Activated CD4-positive, alpha-beta T cell treated with anti-CD3 and anti-CD28 coated beads for 36 hours (primary cell): ENCODE results near the gene ELOB. TPM values are rescaled to one million over a fixed set of nuclear protein-coding genes. Genes with fewer than 3 reads are reported as not detected.
A peak's percentile ranks its signal among the peaks of the same experiment; 100 is the strongest.

ENCODE experiments used
- ATAC-seq: fragments of 200-7000 bp; cut with Tn5 transposase; one replicate; pipeline ENCODE4 v1.10.0; 2021; ENCODE audit warnings: mild to moderate bottlenecking, moderate library complexity
- CTCF ChIA-PET: fragments of 350-600 bp; sonication (Branson Sonifier 250); formaldehyde crosslinking; loops from one replicate; lab custom pipeline; 2021; ENCODE audit warnings: antibody characterized with exemption; lab: Charles Lee
- POLR2A ChIA-PET: fragments of 350-600 bp; sonication (Branson Sonifier 250); formaldehyde crosslinking; loops from one replicate; lab custom pipeline; 2021; ENCODE audit warnings: antibody characterized with exemption, inconsistent platforms; lab: Charles Lee
- DNase-seq: peaks from one replicate; pipeline ENCODE4 v3.0.0-alpha.2; 2020
- H3K27ac Mint-ChIP-seq: one replicate; pipeline ENCODE4 v1.8.0; 2021; ENCODE audit warnings: mixed read lengths
- H3K27me3 Mint-ChIP-seq: one replicate; pipeline ENCODE4 v1.8.0; 2021; ENCODE audit warnings: mixed read lengths
- H3K36me3 Mint-ChIP-seq: one replicate; pipeline ENCODE4 v1.8.0; 2021; ENCODE audit warnings: low read depth, mixed read lengths
- H3K4me1 Mint-ChIP-seq: one replicate; pipeline ENCODE4 v1.8.0; 2021; ENCODE audit warnings: mixed read lengths
- H3K4me3 Mint-ChIP-seq: one replicate; pipeline ENCODE4 v1.8.0; 2021; ENCODE audit warnings: mild to moderate bottlenecking, moderate library complexity, mixed read lengths
- H3K9me3 Mint-ChIP-seq: one replicate; pipeline ENCODE4 v1.8.0; 2021; ENCODE audit warnings: low read depth, mixed read lengths
- intact Hi-C, 2 experiments: fragments of 100-400 bp; cut with DNase I in 1 of 2; cut with micrococcal nuclease in 1 of 2; formaldehyde crosslinking; loops; one replicate each; pipeline versions ENCODE4 v1.14.2 to v1.15.1; 2022 to 2024; cut with DNase I, micrococcal nuclease
- total RNA-seq, 2 experiments: library from RNA; stranded (reverse); gene quantifications; one replicate each; pipeline ENCODE4 v1.2.3, GENCODE V29; 2021

Gene ELOB
- total RNA-seq: 100 to 1,000 TPM; 268 to 269 TPM

DNA sequence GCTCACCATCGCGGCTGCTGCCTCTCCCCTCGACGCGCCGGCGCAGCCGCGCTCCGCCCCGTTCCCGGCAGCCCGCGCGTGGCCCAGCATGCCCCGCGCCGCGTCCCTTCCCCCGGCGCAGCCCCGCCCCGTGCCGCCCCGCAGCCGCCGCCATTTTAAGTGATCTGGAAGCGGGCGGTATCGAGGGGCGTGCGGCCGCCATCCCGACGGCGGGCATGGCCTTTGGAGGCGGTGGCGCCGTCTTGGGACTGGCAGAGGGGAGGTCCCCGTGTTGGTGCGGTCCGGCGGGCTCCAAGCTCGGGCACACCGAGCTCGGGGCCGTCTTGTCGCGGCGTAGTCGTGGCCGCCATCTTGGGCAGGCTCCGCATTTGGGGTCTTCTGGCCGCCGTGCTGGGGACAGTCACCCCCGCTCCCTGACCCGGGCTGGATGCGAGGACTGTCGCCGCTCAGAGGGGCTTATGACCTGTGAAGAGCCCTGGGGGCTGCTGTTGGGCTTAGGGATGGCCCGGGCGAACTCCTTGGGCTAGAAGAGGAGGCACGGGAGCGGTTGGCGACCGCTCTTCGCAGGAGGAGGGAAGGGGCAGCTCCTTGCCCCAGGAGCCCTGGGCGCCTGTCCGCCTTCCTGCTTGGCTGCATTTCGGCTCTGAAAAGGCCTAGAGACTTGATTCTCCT is at the start of gene ELOB:
TSS of gene ELOB (minus strand) at position 50 of the 672 bp plus-strand sequence. CDS start at position 9, 41 bp downstream.
- Mint-ChIP-seq H3K27me3 (no peaks in the 10 kb centered on the region), H3K4me1 (peaks cover 26% of the 10 kb centered on the region), H3K9me3 (no peaks in the 10 kb centered on the region), H3K36me3 (peaks cover 6% of the 10 kb centered on the region), H3K27ac (peak within 1 kb of the TSS; percentile 96), H3K4me3 (peak within 1 kb of the TSS; percentile 95)
- ChIA-PET CTCF (interaction anchor here (1.1 kb wide), 1 partner anchor 185 kb away, joined by 3 read pairs; no protein-coding TSS in a partner anchor), POLR2A (interaction anchor here (3.7 to 6.3 kb wide), 2 partner anchors 21 to 25 kb away, joined by 8 to 26 read pairs; partner anchors contain the start of gene SRRM2)
- DNase-seq (peak; percentile 95), ATAC-seq (peak; percentile 94)
- intact Hi-C loops: loop anchor here (1.0 to 5.0 kb wide), 11 partner anchors 24 to 509 kb away; partner anchors contain the start of genes HCFC1R1 (in 1 of the 2), KCTD5 (in 1 of the 2), RNPS1 (in 1 of the 2) and SRRM2 (in 1 of the 2)

DNA sequence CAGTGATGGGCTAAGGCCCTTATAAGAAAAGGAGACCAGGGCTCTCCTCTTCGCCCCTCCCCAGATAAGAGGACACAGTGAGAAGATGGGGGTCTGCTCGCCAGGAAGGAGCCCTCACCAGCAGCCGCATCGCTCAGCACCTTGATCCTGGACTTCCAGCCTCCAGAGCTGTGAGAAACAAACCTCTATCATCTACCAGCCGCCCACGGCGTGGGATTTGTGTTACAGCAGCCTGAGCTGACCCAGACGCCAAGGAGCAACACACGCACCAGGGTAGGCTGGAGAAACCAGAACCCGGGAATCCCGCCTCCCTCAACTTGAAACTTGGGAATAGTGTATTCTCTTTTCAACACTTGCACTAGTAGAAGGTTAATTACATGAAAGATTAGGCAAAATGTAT is 48.8 kb upstream of the ELOB start:
- H3K4me3 Mint-ChIP-seq: no peak overlapping the region
- DNase-seq (no peak), ATAC-seq (no peak)
- intact Hi-C loops: no loop called here
- POLR2A ChIA-PET: no interaction called here
- no peaks in the 10 kb centered on the region for H3K9me3 Mint-ChIP-seq
- no peaks in the 10 kb centered on the region for H3K4me1 Mint-ChIP-seq
- CTCF ChIA-PET: no interaction called here
- H3K27ac Mint-ChIP-seq: no peak overlapping the region
- H3K36me3 Mint-ChIP-seq: no peaks in the 10 kb centered on the region
- no peaks in the 10 kb centered on the region for H3K27me3 Mint-ChIP-seq

DNA sequence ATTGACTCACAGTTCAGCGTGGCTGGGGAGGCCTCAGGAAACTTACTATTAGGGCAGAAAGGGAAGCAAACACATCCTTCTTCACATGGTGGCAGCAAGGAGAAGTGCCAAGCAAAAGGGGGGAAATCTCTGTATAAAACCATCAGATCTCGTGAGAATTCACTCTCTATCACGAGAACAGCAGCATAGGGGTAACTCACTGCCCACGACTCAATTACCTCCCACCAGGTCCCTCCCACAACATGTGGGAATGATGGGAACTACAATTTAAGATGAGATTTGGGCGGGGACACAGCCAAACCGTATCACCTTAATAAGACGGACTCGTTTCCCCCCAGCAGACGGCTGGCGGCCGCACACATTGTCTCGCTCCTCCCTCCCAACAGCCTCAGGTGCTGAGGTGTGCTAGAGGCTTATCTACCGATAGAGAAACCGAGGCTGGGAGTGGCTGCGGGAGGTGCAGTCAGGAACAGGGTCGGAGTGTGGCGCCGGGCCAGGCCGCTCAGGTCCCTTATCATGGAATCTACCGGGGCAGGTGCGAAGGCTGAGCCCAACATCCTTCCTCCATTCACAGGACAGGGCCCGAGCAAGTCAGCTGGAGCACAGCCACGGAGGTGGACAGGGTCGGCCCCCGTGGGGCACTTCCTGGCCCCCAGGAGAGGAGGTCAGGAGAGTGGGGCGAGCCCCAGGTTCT is 48.1 kb upstream of the ELOB start:
- Mint-ChIP-seq H3K27me3 (no peaks in the 10 kb centered on the region), H3K4me3 (no peak overlapping the region), H3K27ac (no peak overlapping the region), H3K36me3 (no peaks in the 10 kb centered on the region), H3K4me1 (no peaks in the 10 kb centered on the region), H3K9me3 (no peaks in the 10 kb centered on the region)
- ChIA-PET POLR2A (no interaction called here), CTCF (no interaction called here)
- ATAC-seq: no peak
- DNase-seq: no peak
- intact Hi-C loops: no loop called here

DNA sequence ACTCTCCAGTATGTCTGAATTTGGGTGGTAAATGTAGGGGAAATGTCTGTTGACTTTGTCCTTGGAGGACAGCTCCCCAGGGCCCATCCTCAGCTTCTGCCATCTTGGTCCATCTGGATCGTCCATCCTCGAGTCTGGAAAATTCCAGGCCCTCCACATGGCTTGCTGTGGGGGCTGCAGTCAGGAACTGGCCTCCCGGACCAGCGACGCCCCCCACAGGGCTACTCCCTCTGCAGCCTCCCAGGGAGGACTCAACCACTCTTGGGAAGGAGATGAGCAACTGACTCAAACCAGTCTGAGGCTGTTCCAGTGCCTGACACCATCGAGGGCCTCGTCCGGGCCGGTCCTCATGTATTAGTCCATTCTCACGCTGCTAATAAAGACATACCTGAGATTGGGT is 47.5 kb upstream of the ELOB start:
- Mint-ChIP-seq H3K36me3 (no peaks in the 10 kb centered on the region), H3K27me3 (no peaks in the 10 kb centered on the region), H3K4me3 (no peak overlapping the region), H3K9me3 (no peaks in the 10 kb centered on the region), H3K4me1 (no peaks in the 10 kb centered on the region), H3K27ac (no peak overlapping the region)
- ATAC-seq (no peak), DNase-seq (no peak)
- ChIA-PET POLR2A (no interaction called here), CTCF (no interaction called here)
- intact Hi-C loops: no loop called here

DNA sequence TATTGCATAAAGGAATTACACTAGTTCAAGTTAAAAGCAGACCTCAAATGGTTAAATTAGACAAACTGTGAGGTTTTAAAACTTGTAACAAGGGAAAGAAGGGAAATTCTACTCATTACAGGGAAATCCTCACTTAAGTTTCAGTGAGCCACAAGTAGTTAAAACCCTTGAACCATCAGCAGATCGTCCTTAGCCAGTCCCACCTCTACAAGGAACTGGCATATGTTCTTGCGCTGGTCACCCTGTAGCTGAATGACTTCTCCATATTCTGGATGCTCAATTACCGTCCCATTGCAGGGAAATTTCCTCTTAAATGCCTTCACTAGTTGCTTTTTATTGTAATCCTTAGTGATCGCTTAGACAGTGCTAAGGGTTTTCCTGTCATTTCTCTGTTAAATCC is 45.4 kb upstream of the ELOB start:
- Mint-ChIP-seq H3K27ac (no peak overlapping the region), H3K27me3 (no peaks in the 10 kb centered on the region), H3K36me3 (no peaks in the 10 kb centered on the region), H3K4me1 (no peaks in the 10 kb centered on the region), H3K9me3 (no peaks in the 10 kb centered on the region), H3K4me3 (no peak overlapping the region)
- ATAC-seq (no peak), DNase-seq (no peak)
- ChIA-PET CTCF (interaction anchor here (0.6 to 1.2 kb wide), 4 partner anchors 17 to 298 kb away, joined by 3 to 9 read pairs (median 3); no protein-coding TSS in a partner anchor), POLR2A (no interaction called here)
- intact Hi-C loops: no loop called here

DNA sequence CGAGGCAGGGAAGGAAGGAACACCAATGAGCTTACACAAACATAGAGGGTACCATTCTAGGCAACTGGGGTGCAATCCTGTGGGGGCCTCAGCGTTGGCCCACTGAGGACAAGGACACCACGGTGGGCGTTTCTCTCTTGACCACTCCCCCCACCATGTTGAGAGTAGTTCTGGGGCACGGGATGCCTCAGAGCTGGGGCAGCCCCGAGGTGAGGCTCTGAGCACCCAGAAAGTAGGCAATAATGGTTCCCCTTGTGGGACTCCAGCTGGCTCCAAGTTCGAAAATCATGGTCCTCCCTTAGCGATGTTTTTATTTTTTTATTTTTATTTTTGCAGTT is 45.0 kb upstream of the ELOB start:
- Mint-ChIP-seq H3K36me3 (no peaks in the 10 kb centered on the region), H3K4me3 (no peak overlapping the region), H3K9me3 (no peaks in the 10 kb centered on the region), H3K27ac (no peak overlapping the region), H3K4me1 (no peaks in the 10 kb centered on the region), H3K27me3 (no peaks in the 10 kb centered on the region)
- POLR2A ChIA-PET: no interaction called here
- CTCF ChIA-PET: interaction anchor here (0.6 to 1.2 kb wide), 2 partner anchors 32 to 46 kb away, joined by 3 read pairs; no protein-coding TSS in a partner anchor
- intact Hi-C loops: no loop called here
- DNase-seq: no peak
- ATAC-seq: no peak

DNA sequence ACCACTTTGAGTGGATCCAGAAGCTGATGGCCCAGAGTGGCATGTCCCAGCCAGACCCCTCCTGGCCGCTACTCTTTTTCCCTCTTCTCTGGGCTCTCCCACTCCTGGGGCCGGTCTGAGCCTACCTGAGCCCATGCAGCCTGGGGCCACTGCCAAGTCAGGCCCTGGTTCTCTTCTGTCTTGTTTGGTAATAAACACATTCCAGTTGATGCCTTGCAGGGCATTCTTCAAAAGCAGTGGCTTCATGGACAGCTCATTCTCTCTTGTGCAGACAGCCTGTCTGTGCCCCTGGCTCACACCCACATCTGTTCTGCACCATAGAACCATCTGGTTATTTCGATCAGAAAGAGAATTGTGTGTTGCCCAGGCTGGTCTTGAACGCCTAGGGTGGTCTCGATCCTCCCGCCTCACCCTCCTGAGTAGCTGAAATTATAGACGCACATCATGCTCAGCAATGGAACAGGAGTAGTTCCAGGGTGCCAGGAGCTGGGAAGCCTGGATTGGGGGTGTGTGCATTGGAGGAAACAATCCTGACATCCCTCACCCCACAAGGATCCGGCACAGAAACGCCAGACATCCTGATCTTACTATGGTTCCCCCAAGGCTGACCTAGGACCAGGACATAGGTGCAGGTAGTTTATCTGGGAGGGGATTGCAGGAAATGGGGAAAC is 44.5 kb upstream of the ELOB start:
- CTCF ChIA-PET: interaction anchor here (1.2 kb wide), 1 partner anchor 32 kb away, joined by 3 read pairs; no protein-coding TSS in a partner anchor
- Mint-ChIP-seq H3K9me3 (no peaks in the 10 kb centered on the region), H3K4me3 (no peak overlapping the region), H3K36me3 (no peaks in the 10 kb centered on the region), H3K27ac (no peak overlapping the region), H3K27me3 (no peaks in the 10 kb centered on the region), H3K4me1 (no peaks in the 10 kb centered on the region)
- DNase-seq (no peak), ATAC-seq (no peak)
- intact Hi-C loops: no loop called here
- POLR2A ChIA-PET: no interaction called here

DNA sequence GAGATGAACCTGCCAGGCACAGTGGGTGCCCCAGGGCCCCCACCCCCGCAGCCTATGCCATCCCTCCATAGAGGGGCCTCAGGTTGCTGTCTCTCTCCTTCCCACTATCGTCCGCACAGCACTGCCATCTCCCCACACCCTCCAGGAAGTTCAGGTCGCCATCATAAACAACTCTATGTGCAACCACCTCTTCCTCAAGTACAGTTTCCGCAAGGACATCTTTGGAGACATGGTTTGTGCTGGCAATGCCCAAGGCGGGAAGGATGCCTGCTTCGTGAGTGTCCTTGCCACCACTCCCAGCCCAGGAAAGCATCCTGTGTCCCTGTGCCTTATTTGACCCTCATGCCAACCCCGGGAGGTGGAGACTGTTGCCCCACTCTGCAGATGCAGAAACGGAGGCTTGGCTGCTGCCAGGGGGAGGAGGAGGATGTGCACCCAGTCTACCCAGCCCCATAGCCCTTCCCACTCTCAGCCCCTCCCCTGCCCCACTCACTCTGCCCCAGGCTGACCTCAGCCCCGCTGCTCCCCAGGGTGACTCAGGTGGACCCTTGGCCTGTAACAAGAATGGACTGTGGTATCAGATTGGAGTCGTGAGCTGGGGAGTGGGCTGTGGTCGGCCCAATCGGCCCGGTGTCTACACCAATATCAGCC is 43.9 kb upstream of the ELOB start:
- no peaks in the 10 kb centered on the region for H3K36me3 Mint-ChIP-seq
- CTCF ChIA-PET: interaction anchor here (1.2 kb wide), 1 partner anchor 33 kb away, joined by 3 read pairs; no protein-coding TSS in a partner anchor

DNA sequence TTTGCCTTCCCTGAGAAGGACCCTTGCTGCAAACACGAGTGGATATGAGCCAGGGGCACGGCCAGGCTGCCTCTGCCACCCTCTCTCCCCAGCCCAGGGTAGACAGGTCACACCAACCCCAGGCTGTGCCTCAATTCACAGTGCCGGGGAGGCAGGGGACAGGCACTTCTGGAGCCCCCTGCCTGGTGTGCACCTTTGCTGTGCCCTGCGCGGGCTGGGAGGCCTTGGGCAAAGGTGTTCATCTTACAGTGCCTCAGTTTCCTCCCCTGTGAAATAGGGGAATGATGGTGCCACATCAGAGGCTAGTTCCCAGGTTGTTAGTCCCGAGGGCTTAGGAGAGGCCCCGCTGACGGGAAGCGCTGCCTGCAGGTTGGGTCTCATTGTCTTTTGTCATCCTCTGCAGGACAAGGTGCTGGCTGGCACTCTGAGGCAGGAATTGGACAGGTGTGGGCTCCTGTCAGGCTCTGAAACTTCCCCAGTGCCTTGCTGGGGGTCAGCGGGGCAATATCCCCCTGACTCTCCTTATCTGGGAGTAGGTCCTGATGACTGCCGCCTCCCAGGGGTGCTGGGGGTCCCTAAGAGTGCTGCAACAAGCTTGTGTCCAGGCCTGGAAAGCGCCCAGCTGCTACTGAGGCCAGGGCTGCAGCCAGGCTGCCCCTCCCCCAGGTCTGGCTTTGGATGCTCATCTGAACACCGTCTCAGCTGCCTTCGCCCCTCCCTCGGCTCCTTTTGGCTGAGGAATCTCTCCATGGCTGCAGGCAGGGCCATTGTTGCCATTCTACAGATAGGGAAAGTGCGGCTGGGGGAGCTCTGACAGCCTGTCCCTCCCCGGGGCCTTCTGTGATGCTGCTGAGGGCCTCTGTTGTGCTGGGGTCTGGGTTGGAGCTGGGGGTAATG is 43.1 kb upstream of the ELOB start:
- Mint-ChIP-seq H3K4me3 (no peak overlapping the region), H3K27ac (no peak overlapping the region), H3K36me3 (no peaks in the 10 kb centered on the region), H3K27me3 (no peaks in the 10 kb centered on the region), H3K4me1 (no peaks in the 10 kb centered on the region), H3K9me3 (no peaks in the 10 kb centered on the region)
- intact Hi-C loops: no loop called here
- no peak for ATAC-seq
- ChIA-PET POLR2A (no interaction called here), CTCF (no interaction called here)
- no peak for DNase-seq

More for the DNA sequence above, 43.9 kb upstream of the ELOB start:
- no peak overlapping the region for H3K4me3 Mint-ChIP-seq
- DNase-seq: no peak
- H3K27ac Mint-ChIP-seq: no peak overlapping the region
- POLR2A ChIA-PET: no interaction called here
- ATAC-seq: no peak
- H3K4me1 Mint-ChIP-seq: no peaks in the 10 kb centered on the region
- no peaks in the 10 kb centered on the region for H3K27me3 Mint-ChIP-seq
- intact Hi-C loops: no loop called here
- no peaks in the 10 kb centered on the region for H3K9me3 Mint-ChIP-seq

DNA sequence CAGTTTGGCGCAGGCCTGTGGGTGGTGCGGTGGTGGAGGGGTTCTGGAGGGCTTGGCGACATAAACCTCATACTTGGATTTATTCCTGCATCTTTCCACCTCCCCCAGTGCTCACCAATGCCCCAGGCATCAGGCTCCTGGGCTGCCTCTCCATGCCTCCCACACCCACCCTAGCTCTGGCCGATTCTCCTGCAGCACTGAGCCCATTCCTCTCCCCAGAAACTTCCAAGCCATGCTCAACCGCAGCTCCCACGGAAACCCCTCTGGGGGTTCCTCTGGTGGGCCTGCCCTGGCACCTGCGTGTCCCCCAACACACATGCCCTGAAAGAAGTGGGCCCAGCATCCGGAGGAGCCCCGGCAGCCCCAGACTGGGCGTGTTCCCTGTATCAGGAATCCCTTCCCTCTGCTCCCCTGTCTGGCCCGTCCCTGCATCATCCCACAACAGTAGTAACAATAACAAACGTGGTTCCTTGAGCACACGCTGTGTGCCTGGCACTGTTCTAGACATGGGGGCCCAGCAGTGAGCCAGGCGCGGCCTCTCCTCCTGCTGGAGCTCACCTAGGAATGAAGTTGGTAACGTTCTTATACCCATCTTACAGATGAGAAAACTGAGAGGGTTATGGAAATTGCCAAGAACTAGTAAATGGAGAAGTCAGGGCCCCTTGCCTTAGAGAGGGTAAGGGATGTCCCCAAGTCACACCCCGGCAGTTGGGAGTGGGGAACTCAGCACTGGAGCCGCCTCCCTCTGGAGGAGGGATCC is 42.3 kb upstream of the ELOB start:
- intact Hi-C loops: no loop called here
- Mint-ChIP-seq H3K9me3 (no peaks in the 10 kb centered on the region), H3K4me1 (no peaks in the 10 kb centered on the region), H3K27me3 (no peaks in the 10 kb centered on the region), H3K36me3 (no peaks in the 10 kb centered on the region), H3K27ac (no peak overlapping the region), H3K4me3 (no peak overlapping the region)
- ATAC-seq: no peak
- CTCF ChIA-PET: no interaction called here
- POLR2A ChIA-PET: no interaction called here
- DNase-seq: no peak
